Epithelial cell of proximal tubule (primary cell): ENCODE measurements around the gene SPATA31D4. TPM values are rescaled to one million over a fixed set of nuclear protein-coding genes. Genes with fewer than 3 reads are reported as not detected.

Experiments
- DNase-seq: peaks from one replicate; pipeline ENCODE4 v3.0.0-alpha.2; 2011; ENCODE audit warnings: low read depth
- H3K4me3 ChIP-seq: 2 replicates; pipeline ENCODE4 v1.5.1; 2011; ENCODE audit warnings: low read depth, mild to moderate bottlenecking, low read length
- CTCF ChIP-seq: conservative IDR thresholded peaks from 2 replicates; pipeline ENCODE4 v1.5.1; 2012; ENCODE audit warnings: low read depth, mild to moderate bottlenecking, low read length
- total RNA-seq: library from RNA; depleted of rRNA; stranded (reverse); fragments of >200 nt; gene quantifications from 2 replicates; pipeline ENCODE4 v1.2.3, GENCODE V29; 2015

Gene SPATA31D4
- total RNA-seq, 1 donor from 2014 or later, result not detected

- DNase-seq, result no peak
- H3K4me3 ChIP-seq, result no peak overlapping the region
- no peak for TF ChIP-seq CTCF
These were observed 36.3 kb downstream of the SPATA31D4 start for GRCh38 chr9:81964218-81965171.

DNA sequence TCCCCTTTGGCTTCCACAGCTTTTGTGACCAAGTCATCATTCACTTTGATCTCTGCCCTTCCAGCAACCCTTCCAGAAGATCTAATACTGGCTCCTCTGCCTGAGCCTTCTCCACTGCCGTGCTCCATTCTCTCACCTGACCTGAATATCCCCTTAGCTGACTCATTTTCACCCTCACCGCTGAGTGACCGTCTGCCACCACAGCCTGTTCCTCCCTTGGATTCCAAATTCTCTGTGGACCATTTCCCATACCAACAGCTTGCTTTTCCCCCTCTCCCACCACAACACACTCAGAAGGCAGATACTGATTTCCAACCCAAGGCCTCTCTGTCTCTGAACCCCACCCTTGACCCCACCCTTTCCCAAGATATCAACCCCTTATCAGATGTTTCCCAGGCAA is 39.8 kb downstream of the SPATA31D4 start:
- no peak overlapping the region for H3K4me3 ChIP-seq
- no peak for DNase-seq
- TF ChIP-seq CTCF, result no peak

GRCh38 chr9:81969971-81970370 is 41.7 kb downstream of the SPATA31D4 start:
- H3K4me3 ChIP-seq, result no peak overlapping the region
- DNase-seq, result no peak
- TF ChIP-seq CTCF, result no peak

DNA sequence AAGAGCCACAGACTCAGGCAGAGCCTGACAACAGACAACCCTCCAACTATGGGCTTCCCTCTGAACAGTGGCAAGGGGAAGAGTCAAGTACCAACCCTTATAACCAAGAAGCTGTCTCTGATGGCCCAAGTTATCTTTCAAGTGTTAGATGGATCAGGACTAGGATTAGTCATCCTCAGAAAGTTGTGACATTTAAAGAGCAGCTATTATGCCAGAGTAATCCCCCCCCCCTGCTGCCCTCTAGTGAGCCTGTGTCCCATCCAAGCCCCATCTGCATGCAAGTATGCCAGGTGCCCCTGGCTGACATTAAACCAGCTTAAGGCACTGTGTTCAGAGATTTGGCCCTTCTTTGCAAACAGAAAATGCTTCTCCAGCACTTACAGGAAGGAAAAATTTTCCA is 43.5 kb downstream of the SPATA31D4 start:
- H3K4me3 ChIP-seq, result no peak overlapping the region
- TF ChIP-seq CTCF, result no peak
- no peak for DNase-seq

DNA sequence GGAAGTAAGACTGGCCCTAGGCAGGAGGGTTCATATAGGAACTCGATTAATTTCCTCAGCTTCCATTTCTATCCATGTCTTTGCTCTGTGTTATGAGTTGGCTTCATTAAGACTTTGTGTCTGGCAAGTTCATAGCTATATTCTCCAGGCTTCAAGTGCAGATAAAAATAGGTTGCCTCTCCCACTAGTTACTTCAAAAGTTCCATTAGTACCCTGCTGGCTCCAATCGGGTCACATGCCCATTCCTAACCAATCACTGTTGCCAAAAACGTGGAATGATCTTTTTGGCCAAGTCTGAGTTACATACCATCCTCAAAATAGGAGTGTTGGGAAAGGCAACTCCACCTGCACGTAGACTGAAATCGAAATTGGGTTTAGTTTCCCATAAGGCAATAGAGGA is 46.5 kb downstream of the SPATA31D4 start:
- no peak overlapping the region for H3K4me3 ChIP-seq
- TF ChIP-seq CTCF, result no peak
- no peak for DNase-seq

DNA sequence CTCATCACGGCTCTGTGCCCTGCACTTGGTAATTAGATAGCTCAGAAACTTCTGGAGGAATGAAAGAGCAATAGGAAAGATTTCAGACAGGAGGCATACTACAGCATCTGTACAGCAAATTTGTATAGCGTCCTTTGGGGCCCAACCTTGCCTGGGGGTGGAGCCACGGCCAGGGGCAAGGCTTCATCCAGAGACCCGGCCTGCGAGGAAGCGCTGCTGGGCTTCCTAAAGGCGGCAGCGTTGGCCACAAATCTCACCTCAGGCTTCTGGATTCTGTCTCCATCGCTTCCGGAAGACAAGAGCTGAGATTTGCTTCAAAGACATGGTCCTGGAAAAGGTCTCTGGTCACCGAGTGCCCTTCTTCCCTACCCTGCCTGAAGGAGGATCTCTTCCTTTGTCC is 48.1 kb downstream of the SPATA31D4 start:
- no peak for TF ChIP-seq CTCF
- H3K4me3 ChIP-seq, result no peak overlapping the region
- no peak for DNase-seq

DNA sequence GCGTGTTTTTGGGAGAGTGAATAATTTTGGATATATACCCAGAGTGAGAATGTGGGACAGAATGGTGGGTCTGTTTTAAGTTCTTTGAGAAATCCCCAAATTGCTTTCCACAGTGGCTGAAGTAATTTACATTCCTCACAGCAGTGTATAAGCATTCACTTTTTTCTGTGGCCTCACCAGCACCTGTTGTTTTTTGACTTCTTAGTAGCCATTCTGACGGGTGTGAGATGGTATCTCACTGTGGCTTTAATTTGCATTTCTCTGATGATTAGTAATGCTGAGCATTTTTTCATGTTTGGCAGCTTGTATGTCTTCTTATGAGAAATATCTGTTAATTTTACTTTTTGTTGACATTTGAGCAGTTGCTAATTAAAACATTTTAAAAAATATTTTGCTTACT is 51.0 kb downstream of the SPATA31D4 start:
- no peak for TF ChIP-seq CTCF
- no peak for DNase-seq
- H3K4me3 ChIP-seq, result no peak overlapping the region
